Erythroblast (primary cell): ENCODE measurements around the gene FRMD3.

Experiments used
- GATA1 ChIP-seq: IDR thresholded peaks from 2 replicates; pipeline ENCODE4 v1.6.1; 2011; ENCODE audit warnings: low read depth, mild to moderate bottlenecking, control low read depth, low read length, moderate library complexity
- POLR2A ChIP-seq: IDR thresholded peaks from 2 replicates; pipeline ENCODE4 v1.6.1; 2011; ENCODE audit warnings: mild to moderate bottlenecking, low read length

DNA sequence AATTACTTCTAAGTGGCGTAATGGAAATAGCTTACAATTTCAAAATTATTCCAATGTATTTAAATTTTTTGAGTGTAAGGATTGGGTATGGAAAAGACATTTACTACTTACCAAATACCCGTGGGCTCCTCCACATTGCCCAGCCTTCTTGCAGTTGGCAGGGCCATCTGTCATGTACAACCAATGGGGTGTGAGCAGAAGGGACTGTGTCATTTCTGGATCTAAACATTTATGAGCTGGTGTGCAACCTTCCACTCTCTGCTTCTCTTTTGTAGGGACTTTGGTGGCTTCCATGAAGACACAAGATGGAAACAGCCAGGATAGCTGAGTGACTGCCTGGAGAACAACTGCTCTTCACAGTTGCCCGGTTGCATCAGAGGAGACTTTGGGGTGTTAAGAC is 40.8 kb downstream of the FRMD3 start:
- TF ChIP-seq POLR2A: no peak
- TF ChIP-seq GATA1: no peak
